ENCODE data around the gene UHRF1. TPM values are rescaled to one million over a fixed set of nuclear protein-coding genes. Genes with fewer than 3 reads are reported as not detected.

Gene UHRF1
- total RNA-seq, 1 experiment from 2014 or later, result 53.6 TPM

DNA sequence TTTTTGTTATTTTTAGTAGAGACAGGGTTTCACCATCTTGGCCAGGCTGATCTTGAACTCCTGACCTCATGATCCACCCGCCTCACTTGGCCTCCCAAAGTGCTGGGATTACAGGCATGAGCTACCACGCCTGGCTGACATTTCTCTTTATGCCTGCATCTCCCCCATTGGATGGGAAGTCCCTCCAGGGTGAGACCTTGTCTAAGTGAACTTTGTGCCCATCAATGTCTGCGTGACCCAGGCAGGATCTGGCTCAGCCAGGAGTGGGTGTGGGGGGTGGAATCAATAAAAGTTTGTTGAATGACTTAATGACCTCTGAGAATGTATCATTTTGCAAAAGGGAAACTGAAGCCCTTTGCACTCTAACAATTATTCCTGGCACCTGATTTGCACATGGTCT lies 4.8 kb upstream of the UHRF1 start:
- H3K4me3 ChIP-seq (ENCODE audit: low read depth in 2 of 2, low read length in 2 of 2), result no peak overlapping the region
- CTCF ChIA-PET, result no interaction called here
- DNase-seq (ENCODE audit: low read depth, low spot score) (no peak), ATAC-seq (no peak)
- BruUV-seq (replicated peaks), result no TSS peak
- POLR2A ChIA-PET, result no interaction called here
- H3K4me1 ChIP-seq (ENCODE audit: control insufficient read depth, insufficient read depth, low read length), result no peaks in the 10 kb centered on the region; the same call in 1 of the 2 replicates
- no peak overlapping the region for H3K27ac ChIP-seq (ENCODE audit: low read length)
- no peak for TF ChIP-seq TCF7L2 (IDR thresholded peaks at IDR 0.05; ENCODE audit: low read depth, low read length)
- TF ChIP-seq, protein P1, sequence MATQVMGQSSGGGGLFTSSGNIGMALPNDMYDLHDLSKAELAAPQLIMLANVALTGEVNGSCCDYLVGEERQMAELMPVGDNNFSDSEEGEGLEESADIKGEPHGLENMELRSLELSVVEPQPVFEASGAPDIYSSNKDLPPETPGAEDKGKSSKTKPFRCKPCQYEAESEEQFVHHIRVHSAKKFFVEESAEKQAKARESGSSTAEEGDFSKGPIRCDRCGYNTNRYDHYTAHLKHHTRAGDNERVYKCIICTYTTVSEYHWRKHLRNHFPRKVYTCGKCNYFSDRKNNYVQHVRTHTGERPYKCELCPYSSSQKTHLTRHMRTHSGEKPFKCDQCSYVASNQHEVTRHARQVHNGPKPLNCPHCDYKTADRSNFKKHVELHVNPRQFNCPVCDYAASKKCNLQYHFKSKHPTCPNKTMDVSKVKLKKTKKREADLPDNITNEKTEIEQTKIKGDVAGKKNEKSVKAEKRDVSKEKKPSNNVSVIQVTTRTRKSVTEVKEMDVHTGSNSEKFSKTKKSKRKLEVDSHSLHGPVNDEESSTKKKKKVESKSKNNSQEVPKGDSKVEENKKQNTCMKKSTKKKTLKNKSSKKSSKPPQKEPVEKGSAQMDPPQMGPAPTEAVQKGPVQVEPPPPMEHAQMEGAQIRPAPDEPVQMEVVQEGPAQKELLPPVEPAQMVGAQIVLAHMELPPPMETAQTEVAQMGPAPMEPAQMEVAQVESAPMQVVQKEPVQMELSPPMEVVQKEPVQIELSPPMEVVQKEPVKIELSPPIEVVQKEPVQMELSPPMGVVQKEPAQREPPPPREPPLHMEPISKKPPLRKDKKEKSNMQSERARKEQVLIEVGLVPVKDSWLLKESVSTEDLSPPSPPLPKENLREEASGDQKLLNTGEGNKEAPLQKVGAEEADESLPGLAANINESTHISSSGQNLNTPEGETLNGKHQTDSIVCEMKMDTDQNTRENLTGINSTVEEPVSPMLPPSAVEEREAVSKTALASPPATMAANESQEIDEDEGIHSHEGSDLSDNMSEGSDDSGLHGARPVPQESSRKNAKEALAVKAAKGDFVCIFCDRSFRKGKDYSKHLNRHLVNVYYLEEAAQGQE (IDR thresholded peaks at IDR 0.05; ENCODE audit: insufficient read depth in 1 of 2, low read depth in 2 of 2, low read length in 1 of 2), result no peak
- no peak for TF ChIP-seq SIN3A (IDR thresholded peaks at IDR 0.05; ENCODE audit: borderline replicate concordance, insufficient read depth, low read depth, low read length)
- TF ChIP-seq, protein P2, sequence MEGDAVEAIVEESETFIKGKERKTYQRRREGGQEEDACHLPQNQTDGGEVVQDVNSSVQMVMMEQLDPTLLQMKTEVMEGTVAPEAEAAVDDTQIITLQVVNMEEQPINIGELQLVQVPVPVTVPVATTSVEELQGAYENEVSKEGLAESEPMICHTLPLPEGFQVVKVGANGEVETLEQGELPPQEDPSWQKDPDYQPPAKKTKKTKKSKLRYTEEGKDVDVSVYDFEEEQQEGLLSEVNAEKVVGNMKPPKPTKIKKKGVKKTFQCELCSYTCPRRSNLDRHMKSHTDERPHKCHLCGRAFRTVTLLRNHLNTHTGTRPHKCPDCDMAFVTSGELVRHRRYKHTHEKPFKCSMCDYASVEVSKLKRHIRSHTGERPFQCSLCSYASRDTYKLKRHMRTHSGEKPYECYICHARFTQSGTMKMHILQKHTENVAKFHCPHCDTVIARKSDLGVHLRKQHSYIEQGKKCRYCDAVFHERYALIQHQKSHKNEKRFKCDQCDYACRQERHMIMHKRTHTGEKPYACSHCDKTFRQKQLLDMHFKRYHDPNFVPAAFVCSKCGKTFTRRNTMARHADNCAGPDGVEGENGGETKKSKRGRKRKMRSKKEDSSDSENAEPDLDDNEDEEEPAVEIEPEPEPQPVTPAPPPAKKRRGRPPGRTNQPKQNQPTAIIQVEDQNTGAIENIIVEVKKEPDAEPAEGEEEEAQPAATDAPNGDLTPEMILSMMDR (IDR thresholded peaks at IDR 0.05), result no peak
- TF ChIP-seq POLR2AphosphoS5 (IDR thresholded peaks at IDR 0.05; ENCODE audit: low read depth, low read length), result no peak
- no peaks in the 10 kb centered on the region for H3K9me3 ChIP-seq (ENCODE audit: control insufficient read depth, insufficient read depth, low read depth, low read length)
- intact Hi-C loops (cut with micrococcal nuclease; ENCODE audit: unreplicated experiment) (no loop called here), in situ Hi-C loops (cut with HindIII; ENCODE audit: low pct_unique_long_range_greater_than_20kb, low sequenced_read_pairs) (no loop called here)
- H3K36me3 ChIP-seq (ENCODE audit: control insufficient read depth, insufficient read depth, low read length), result no peaks in the 10 kb centered on the region
- H3K27me3 ChIP-seq (ENCODE audit: control insufficient read depth, insufficient read depth, low read length), result no peaks in the 10 kb centered on the region

DNA sequence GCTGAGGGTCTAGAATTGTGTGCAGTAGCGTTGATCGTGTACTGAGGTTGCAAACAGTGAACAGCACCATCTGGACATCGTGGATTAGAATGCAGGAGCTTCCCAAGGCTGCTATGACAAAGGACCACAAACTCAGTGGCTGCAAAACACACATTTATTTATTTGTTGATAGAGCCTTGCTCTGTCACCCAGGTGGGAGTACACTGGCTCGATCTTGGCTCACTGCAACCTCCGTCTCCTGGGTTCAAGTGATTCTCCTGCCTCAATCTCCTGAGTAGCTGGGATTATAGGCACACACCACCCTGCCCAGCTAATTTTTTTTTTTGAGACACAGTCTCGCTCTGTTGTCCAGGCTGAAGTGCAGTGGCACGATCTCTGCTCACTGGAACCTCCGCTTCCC lies 2.3 kb upstream of the UHRF1 start:
- Histone ChIP-seq H3K36me3 (ENCODE audit: control insufficient read depth, insufficient read depth, low read length) (no peaks in the 10 kb centered on the region; the same call in 1 of the 2 replicates), H3K9me3 (ENCODE audit: control insufficient read depth, insufficient read depth, low read depth, low read length) (no peaks in the 10 kb centered on the region), H3K4me1 (ENCODE audit: control insufficient read depth, insufficient read depth, low read length) (peaks cover 12% of the 10 kb centered on the region), H3K27me3 (ENCODE audit: control insufficient read depth, insufficient read depth, low read length) (no peaks in the 10 kb centered on the region), H3K27ac (ENCODE audit: low read length) (no peak overlapping the region), H3K4me3 (ENCODE audit: low read depth in 2 of 2, low read length in 2 of 2) (no peak overlapping the region)
- DNase-seq (ENCODE audit: low read depth, low spot score), result no peak
- TF ChIP-seq, protein P2 (IDR thresholded peaks at IDR 0.05), result no peak
- TF ChIP-seq SIN3A (IDR thresholded peaks at IDR 0.05; ENCODE audit: borderline replicate concordance, insufficient read depth, low read depth, low read length), result no peak
- TF ChIP-seq POLR2AphosphoS5 (IDR thresholded peaks at IDR 0.05; ENCODE audit: low read depth, low read length), result no peak
- TF ChIP-seq, protein P1 (IDR thresholded peaks at IDR 0.05; ENCODE audit: insufficient read depth in 1 of 2, low read depth in 2 of 2, low read length in 1 of 2), result no peak
- no peak for TF ChIP-seq TCF7L2 (IDR thresholded peaks at IDR 0.05; ENCODE audit: low read depth, low read length)
- BruUV-seq (replicated peaks), result no TSS peak
- intact Hi-C loops (cut with micrococcal nuclease; ENCODE audit: unreplicated experiment), result no loop called here
- CTCF ChIA-PET, result interaction anchor here (0.6 kb wide), 3 partner anchors 13 to 1708 kb away, joined by 5 to 10 read pairs (median 7); no protein-coding TSS in a partner anchor
- in situ Hi-C loops (cut with HindIII; ENCODE audit: low pct_unique_long_range_greater_than_20kb, low sequenced_read_pairs), result no loop called here
- POLR2A ChIA-PET, result no interaction called here
- ATAC-seq, result no peak
